ENCODE data around the gene AQP3.
"Not testable (repeated sequence)": the region's sequence is repeated elsewhere in the genome, so short reads cannot be mapped to it uniquely, and the experiment has no call there.

Gene AQP3

GRCh38 chr9:33439731-33440130 is 7.7 kb downstream of the AQP3 start:
- no peak for DNase-seq

DNA sequence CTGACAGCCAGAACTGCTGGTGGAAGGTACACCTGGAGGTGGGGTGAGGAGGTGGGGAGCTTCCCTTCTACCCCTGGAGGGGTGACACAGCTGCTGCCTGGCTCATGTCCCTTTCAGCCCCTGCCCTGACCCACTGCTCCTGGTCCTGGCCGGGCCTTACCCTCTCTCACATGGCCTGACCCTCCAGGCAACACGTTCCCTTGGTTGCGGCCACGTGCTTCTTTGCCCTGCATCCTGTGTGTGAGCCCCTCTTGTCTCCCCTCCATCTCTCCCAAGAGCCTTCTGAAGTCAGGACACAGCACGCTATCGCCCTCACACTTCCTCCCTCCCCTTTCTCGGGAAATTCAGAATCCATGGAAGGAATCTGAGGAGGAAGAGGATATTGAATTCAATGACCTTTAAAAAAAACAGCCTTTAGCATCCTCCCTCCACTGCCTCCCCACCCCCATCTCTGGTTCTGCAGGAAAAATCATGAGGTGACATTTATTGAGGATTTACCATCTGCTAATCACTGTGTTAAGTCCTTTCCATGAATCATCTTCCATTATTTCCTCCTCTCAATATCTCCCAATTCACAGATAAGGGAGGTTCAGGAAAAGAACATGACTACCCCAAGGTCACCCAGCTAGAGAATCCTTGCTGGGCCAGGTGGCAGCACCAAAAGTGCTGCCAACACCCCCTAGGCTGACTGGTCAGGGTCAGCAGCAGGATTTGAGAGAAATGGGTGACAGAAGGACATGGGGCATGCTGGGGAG is 8.3 kb downstream of the AQP3 start:
- no peak for DNase-seq

DNA sequence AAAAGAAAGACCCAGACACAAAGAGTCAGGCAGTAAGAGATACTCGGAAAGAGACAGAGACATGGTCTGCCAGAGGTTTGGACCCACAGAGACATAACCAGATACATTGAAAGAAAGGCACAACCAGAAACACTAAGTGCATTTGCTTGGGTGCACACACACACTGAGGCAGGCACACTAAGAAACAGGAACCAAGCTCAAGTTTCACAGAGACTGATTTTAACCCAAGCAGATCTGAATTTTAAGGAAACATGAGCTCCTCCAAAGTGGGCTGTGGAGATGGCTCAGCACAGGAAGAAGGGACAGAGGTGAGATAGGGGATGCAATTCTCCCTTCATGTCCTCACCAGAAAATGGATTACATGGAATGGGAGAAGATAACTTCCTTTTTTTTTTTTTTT is 9.5 kb downstream of the AQP3 start:
- no peak for DNase-seq

- no peak for DNase-seq
These were observed 10.2 kb downstream of the AQP3 start for GRCh38 chr9:33437205-33437604.

GRCh38 chr9:33436445-33436844 is 10.9 kb downstream of the AQP3 start:
- DNase-seq = no peak

- DNase-seq = no peak
These were observed 11.5 kb downstream of the AQP3 start for GRCh38 chr9:33435821-33436277.

DNA sequence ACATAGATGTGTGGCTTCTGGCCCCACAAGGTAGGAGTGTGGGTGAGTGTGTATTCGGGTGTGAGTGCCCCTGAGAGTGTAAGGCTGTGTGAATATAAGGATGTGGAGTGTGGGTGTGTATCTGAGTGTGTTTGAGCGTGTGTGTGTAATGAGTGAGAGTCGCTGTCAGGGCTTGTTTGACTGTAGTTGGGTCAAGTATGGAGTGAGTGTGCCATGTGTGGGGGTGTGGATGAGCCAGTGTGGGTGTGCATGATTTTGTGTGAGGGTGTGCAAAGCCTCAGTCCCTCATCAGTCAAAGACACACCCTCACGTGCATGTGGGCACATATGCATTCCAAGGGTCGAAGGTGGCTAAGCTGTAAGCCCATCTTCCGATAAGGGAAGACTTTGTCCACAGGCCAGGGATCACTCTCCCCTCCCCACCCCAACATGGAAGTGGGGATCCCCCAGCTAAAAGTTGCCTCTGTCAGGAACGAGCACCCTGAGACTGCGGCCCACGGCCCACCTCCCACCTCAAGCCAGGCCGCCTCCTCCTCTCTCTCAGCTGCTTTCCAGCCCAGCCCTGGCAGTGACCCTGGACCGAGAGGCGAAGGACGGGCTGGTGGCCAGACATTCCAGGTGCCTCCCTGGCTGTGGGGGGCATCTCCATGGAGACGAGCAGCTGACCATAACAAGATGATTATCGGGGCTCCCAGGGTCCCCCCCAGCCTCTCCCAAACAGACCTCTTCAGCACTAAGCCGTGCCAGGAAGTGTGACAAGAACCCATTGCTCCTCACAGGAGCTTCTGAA is 12.9 kb downstream of the AQP3 start:
- no peak for DNase-seq

DNA sequence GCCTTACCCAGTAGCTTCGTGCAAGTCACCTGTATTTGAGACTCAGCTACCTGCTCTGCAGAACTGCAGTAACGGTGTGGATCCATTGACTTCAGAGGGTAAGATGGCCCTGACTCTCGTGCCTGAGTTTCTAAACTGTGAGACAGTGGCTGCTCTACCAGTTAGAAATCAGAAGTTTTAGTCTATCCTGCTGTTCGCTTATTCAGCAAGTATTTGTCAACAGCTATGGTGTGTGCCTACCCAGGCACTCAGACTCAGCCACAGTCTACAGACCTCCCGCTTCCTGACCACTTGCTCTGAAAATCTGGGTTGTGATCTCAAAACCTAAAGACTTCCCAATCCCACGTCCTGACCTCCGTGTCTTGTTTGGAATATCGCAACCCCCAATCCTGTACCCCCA is 13.5 kb downstream of the AQP3 start:
- no peak for DNase-seq

DNA sequence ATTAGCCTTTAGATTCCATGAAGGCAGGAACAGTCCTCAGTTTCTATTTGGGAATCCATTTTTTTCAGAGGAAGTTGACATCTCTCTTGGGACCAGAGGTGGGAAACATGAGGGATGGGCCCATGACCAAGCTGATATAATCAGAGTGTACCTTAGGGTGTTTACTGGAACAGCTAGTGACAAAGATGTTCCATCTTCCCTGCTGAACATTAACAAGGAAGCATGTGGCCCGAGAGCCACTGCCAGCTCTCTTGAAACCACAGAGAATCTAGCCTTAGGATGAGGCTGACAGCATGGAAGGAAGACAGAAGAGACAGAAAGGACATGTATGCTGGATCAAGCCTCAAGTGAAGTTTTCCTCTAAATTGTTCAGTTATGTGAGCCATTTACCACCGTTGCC is 16.0 kb downstream of the AQP3 start:
- no peak for DNase-seq

GRCh38 chr9:33430942-33431341 is 16.5 kb downstream of the AQP3 start:
- DNase-seq = no peak

GRCh38 chr9:33429256-33429985 is 18.0 kb downstream of the AQP3 start:
- DNase-seq = no peak

GRCh38 chr9:33426843-33427293 is 20.5 kb downstream of the AQP3 start:
- peak in 1 of 2 experiments; percentile 24 for DNase-seq

DNA sequence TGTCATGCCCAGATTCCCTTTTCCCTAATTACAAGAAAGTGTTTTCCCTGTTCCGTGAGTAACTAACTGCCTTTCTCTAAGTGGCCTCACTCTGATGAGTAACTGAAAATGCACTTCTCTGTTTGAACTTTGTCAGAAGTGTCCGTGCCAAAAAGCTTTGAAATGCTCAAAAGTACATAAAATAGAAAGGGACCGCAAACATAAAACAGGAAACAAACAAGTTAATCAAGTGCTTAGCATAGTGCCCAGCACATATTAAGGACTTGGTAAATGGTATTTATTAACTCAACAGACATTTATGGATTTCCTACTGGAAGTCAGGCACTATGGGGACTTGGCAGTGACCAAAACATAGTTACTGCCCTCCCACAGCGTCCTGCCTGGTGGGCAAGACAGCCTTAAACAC is 22.3 kb downstream of the AQP3 start:
- no peak for DNase-seq

GRCh38 chr9:33424492-33424891 is 22.9 kb downstream of the AQP3 start:
- DNase-seq = not testable (repeated sequence)

- not testable (repeated sequence) for DNase-seq
These were observed 23.4 kb downstream of the AQP3 start for GRCh38 chr9:33424043-33424442.

- DNase-seq = no peak
These were observed 27.6 kb downstream of the AQP3 start for GRCh38 chr9:33419708-33420303.

DNA sequence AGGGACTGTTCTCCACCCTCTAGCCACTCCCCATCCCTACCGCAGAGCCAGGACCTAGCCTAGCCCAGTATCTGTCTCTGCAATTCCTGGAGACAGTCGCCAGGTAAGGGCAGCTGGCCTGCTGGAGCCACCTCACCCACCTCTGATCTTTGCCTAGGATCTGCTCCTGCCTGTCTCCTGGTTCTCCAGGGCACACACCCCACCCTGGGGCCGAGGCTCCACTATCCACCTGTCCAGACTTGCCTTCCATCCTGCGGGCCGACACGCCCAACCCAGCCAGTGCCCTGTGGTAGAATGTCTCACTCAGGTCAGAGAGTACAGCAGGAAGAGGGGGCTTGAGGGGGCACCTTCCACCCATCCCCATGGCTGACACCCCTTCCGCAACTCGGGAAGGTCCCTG is 29.3 kb downstream of the AQP3 start:
- DNase-seq = no peak

- DNase-seq = peak in 1 of 2 experiments; percentile 15
These were observed 30.4 kb downstream of the AQP3 start for GRCh38 chr9:33416996-33417395.

GRCh38 chr9:33415501-33416038 is 31.8 kb downstream of the AQP3 start:
- DNase-seq = peak; percentile 97 to 98

DNA sequence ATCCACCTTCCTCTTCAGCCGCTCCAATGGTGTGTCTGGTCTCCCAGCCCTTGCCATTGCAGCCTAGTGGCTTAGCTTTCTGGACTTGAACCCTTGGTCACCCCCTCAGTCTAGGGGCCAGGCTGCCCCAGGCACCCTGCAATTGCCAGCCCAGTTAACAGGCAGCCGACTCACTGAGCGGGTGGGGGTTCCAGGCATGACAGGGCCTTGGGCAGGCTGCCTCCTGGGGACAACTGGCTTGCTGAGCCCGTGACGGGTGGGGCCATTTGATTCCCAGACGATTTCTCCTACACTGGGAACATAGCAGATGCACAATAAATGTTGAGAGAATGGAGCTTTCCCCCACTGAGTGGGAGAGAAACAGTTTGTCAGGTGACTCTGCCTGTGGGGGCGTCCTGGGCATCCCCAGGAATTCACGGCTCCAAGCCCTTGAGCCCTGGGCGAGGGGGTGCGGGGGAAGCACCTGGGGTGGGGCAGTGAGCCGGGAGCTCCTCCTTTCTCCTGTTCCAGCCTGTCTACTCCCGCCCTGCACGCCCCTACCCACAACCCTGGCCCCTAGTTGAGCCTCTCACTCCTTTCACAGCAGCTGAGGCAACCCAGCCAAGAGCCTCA is 32.4 kb downstream of the AQP3 start:
- DNase-seq = no peak

- DNase-seq = peak in 1 of 2 experiments; percentile 14
These were observed 33.1 kb downstream of the AQP3 start for GRCh38 chr9:33414268-33414667.

DNA sequence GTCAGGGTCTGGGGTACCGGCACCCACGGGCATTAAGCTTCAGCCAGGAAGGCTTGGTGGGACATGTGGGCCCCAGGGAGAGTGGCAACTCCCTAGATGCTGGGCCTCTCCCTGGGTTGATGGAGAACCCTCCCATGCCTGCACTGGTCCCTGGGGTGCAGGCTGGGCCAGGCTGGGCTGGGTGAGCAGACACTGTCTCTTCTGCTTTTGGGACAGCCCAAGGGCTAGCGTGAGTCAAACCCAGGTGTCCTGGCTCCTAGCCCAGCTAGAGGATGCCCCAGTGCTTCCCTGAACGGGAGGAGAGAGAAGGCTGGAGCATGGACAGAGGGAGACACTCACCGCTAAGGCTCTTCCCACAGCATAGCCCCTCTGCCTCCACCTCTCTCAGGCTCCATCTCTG is 39.3 kb downstream of the AQP3 start:
- DNase-seq = no peak
